Amniotic stem cell (primary cell): Measurements from ENCODE around the gene CABLES1.

Source experiments
- DNase-seq: peaks from one replicate; lab custom pipeline; 2025; lab: John Stamatoyannopoulos, UW

Gene CABLES1

DNA sequence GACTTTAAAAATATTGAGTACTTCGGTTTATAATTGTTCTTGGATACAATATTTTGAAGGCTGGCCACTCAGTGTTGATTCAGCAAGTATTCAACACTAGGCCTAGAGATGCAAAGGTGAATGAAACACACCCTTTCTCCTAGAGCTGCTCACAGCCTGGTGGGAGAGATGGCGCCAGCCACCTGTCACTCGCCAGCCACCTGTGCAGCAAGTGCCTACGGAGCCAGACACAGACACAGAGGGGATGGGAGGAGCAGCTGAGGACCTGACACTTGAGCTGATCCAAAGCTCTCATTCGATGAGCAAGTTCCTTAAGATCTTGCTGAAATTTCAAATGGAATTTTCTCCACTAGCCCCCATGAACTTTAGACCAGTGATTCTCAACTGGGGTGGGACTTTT is 166.7 kb downstream of the CABLES1 start:
- DNase-seq: no peak

DNA sequence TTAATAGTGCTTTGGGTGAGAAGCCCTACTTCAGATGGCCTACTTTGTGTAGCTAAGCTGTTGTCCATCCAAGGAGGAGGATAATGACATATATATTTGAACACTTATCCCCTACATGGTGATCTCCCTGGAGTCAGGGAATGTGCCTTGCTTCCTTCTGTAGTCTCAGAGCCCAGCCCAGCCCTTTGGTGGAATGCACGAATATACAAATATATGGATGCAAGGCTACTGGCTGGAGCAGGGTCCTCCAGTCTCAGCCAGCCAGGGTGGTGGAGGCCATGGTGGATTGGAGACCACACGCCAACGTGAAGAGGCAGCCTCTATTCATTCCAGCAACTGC is 167.2 kb downstream of the CABLES1 start:
- no peak for DNase-seq

DNA sequence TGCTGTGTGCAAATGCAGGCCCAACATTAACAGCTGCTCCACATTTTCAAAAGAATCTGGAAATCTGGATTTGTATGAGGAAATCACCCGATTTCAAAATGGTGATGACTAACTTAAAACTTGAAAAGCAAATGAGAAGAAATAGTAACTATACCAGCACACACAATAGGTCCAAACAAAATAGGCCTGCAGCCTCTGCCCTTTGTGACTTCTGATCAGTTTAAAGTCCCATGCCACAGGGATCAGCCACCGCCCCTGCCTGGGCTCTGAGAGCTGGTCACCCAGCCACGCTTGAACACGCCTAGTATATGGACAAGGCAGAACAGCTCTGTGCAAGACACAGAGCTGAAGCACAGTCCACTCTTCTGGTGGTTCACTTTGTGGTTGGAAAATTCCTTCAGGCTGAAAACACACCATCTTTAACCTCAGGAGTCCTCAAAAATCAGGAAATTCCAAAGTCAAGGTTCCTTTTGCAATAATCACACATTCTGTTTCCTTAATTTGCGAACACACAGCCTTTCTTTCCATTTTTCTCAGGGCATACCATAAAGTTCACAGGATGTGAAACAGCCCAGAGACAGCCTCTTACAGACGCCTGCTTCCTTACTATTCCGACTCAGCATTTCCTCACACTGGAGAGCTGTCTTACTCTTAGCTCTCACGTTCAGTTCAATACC is 167.7 kb downstream of the CABLES1 start:
- peak; percentile 31 for DNase-seq

DNA sequence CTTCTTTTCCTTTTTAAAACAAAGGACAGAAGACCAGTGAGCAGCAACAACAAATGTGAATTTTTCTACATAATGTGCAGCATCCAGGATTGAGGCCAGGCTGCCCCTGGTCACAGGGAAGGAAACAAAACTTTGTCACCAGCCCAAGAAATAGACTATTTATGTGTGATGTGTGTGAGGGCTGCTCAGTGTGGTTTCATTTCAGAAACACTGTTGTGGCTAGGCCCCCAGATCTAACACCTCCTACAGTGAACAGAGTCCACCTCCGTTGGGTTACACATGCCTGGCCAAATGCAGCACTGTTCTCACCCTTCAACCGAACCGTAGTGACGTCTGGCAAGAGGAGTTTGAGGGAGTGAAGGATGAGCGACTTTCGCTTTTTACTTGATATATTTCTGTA is 171.5 kb downstream of the CABLES1 start:
- DNase-seq: no peak

DNA sequence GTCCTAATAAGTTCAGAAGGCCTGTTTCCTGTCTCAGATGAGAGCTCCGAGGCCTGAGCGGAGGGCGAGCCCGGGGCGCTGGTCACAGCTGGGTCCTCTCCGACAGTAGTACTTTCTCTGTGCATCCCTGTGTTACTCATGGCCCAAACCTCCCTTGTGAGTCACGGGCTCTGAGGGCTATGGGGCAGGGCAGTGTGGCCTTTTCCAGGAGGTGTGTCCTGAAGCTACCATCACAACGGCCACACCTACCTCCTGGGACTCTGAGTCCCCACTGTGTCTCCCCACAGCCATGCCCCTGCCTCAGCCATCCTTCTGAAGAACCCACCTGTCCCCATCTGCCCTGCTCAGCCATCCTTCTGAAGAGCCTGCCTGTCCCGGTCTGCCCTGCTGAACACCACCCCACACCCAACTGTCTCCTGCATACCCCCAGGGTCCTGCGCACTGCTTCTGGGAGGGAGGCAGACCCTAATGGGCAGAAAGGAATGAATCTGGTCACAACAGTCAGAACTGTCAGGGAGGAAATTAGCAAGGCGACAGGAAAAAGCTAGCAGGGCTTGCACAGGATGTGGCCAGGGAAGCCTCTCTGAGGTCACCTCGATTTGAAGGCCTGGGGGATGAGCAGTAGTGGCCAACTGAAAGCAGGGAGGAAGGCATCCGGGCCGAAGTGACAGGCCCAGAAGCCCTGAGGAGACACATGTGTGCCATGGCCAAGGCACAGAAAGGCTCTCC is 172.4 kb downstream of the CABLES1 start:
- no peak for DNase-seq
